Endothelial cell of umbilical vein (primary cell): ENCODE measurements around the gene PUM2. TPM values are rescaled to one million over a fixed set of nuclear protein-coding genes. Genes with fewer than 3 reads are reported as not detected.
"Not testable (repeated sequence)": the region's sequence is repeated elsewhere in the genome, so short reads cannot be mapped to it uniquely, and the experiment has no call there.

Experiments
- BruUV-seq: library from RNA; stranded (reverse); fragments of 400-500 nt; replicated peaks from 2 replicates; lab custom pipeline; 2021; lab: Mats Ljungman, UMichigan
- CTCF ChIA-PET: fragments of 300-600, 350-600 bp; sonication (Branson Sonifier 250); formaldehyde crosslinking; loops from one replicate; lab custom pipeline; 2021; ENCODE audit warnings: antibody characterized with exemption, inconsistent platforms; lab: Charles Lee
- POLR2A ChIA-PET: fragments of 300-600, 350-600 bp; sonication (Branson Sonifier 250); formaldehyde crosslinking; loops from one replicate; lab custom pipeline; 2021; ENCODE audit warnings: antibody characterized with exemption, inconsistent platforms; lab: Charles Lee
- DNase-seq: peaks from one replicate; pipeline ENCODE4 v3.0.0-alpha.2; 2011; ENCODE audit warnings: low read depth, low spot score
- FAIRE-seq: peaks from 2 replicates; lab custom pipeline; 2011; peaks lifted over from hg19 to GRCh38; lab: Jason Lieb, UNC
- H2AFZ ChIP-seq: 2 replicates; pipeline ENCODE4 v1.6.0; 2012; ENCODE audit warnings: low read depth, low read length, control low read depth, inconsistent platforms
- H3K27ac ChIP-seq: 2 replicates; pipeline ENCODE4 v1.5.1; 2011; ENCODE audit warnings: low read depth, mild to moderate bottlenecking, control low read depth, low read length, moderate library complexity; ENCODE audit not compliant: insufficient read depth
- H3K27me3 ChIP-seq, 2 experiments: 2 replicates each; pipeline versions ENCODE4 v1.6.0 to v1.6.1; 2011; ENCODE audit warnings: low read length in 2 of 2, mixed read lengths in 1 of 2; ENCODE audit not compliant: control insufficient read depth in 2 of 2, insufficient read depth in 2 of 2
- H3K36me3 ChIP-seq, 2 experiments: 2 replicates in 1 of 2; 3 replicates in 1 of 2; pipeline ENCODE4 v1.5.1; 2011; ENCODE audit warnings: low read length in 2 of 2, mild to moderate bottlenecking in 1 of 2, moderate library complexity in 1 of 2; ENCODE audit not compliant: control insufficient read depth in 2 of 2, insufficient read depth in 2 of 2; ENCODE audit errors: extremely low read depth in 1 of 2
- H3K4me1 ChIP-seq: 3 replicates; pipeline ENCODE4 v1.5.1; 2011; ENCODE audit warnings: mild to moderate bottlenecking, low read length; ENCODE audit not compliant: control insufficient read depth, insufficient read depth; ENCODE audit errors: extremely low read depth
- H3K4me2 ChIP-seq: 2 replicates; pipeline ENCODE4 v1.6.1; 2011; ENCODE audit warnings: low read length, control low read depth, mixed read lengths; ENCODE audit not compliant: insufficient read depth
- H3K4me3 ChIP-seq, 3 experiments: fragments of 200-600 bp in 1 of 3; sonication (generic), shearing (Covaris generic) in 1 of 3; replicated peaks in 1 of 3; 2 replicates each; pipeline ENCODE4 v1.5.1; 2011 to 2016; ENCODE audit warnings: control low read depth in 3 of 3, low read length in 3 of 3, mild to moderate bottlenecking in 2 of 3, inconsistent platforms in 1 of 3, low read depth in 1 of 3, moderate library complexity in 1 of 3; ENCODE audit not compliant: insufficient read depth in 1 of 3
- H3K79me2 ChIP-seq: 2 replicates; pipeline ENCODE4 v1.6.0; 2012; ENCODE audit warnings: low read length, inconsistent platforms; ENCODE audit not compliant: control insufficient read depth, insufficient read depth
- H3K9ac ChIP-seq: replicated peaks from 2 replicates; pipeline ENCODE3; 2011; ENCODE audit warnings: low read length, control low read depth; ENCODE audit not compliant: insufficient read depth; ENCODE audit errors: extremely low read depth
- H3K9me1 ChIP-seq: replicated peaks from 3 replicates; pipeline ENCODE4 v1.6.0; 2011; ENCODE audit warnings: mild to moderate bottlenecking, low read length; ENCODE audit not compliant: control insufficient read depth, insufficient read depth; ENCODE audit errors: extremely low read depth
- H3K9me3 ChIP-seq: replicated peaks from 2 replicates; pipeline ENCODE4 v1.5.1; 2012; ENCODE audit warnings: low read length, inconsistent platforms; ENCODE audit not compliant: control insufficient read depth, insufficient read depth
- H4K20me1 ChIP-seq: replicated peaks from 2 replicates; pipeline ENCODE3; 2011; ENCODE audit warnings: mild to moderate bottlenecking, low read length; ENCODE audit not compliant: control insufficient read depth, insufficient read depth; ENCODE audit errors: extremely low read depth
- EZH2 ChIP-seq: IDR thresholded peaks from 2 replicates; pipeline ENCODE4 v1.6.1; 2012; ENCODE audit warnings: borderline replicate concordance, low read depth, mild to moderate bottlenecking, moderate library complexity, low read length, inconsistent platforms; ENCODE audit not compliant: severe bottlenecking
- FOS ChIP-seq: IDR thresholded peaks from 2 replicates; pipeline ENCODE4 v1.6.1; 2011; ENCODE audit warnings: mild to moderate bottlenecking, low read length, moderate library complexity, borderline replicate concordance; ENCODE audit not compliant: insufficient read depth
- GATA2 ChIP-seq: IDR thresholded peaks from 2 replicates; pipeline ENCODE4 v1.7.0; 2011; ENCODE audit warnings: low read depth, mild to moderate bottlenecking, moderate library complexity, mixed read lengths, low read length; ENCODE audit not compliant: insufficient read length, insufficient read depth
- JUN ChIP-seq: IDR thresholded peaks from 2 replicates; pipeline ENCODE4 v1.6.1; 2011; ENCODE audit warnings: borderline replicate concordance, low read depth; ENCODE audit not compliant: insufficient read length, insufficient read depth
- MYC ChIP-seq: IDR thresholded peaks from one replicate; pipeline ENCODE4 v1.6.1; 2011; ENCODE audit warnings: mild to moderate bottlenecking, low read depth, low read length
- POLR2A ChIP-seq: IDR thresholded peaks from 2 replicates; pipeline ENCODE4 v1.6.1; 2012; ENCODE audit warnings: low read depth, mild to moderate bottlenecking, control low read depth, low read length
- POLR2AphosphoS5 ChIP-seq: IDR thresholded peaks from 2 replicates; pipeline ENCODE4 v1.6.1; 2012; ENCODE audit warnings: low read depth, mild to moderate bottlenecking, control low read depth, low read length, moderate library complexity; ENCODE audit not compliant: insufficient read depth
- dilution Hi-C: fragments of 300-500 bp; cut with MboI; formaldehyde crosslinking; loops from one replicate; pipeline ENCODE4 v1.15.0; 2019; ENCODE audit warnings: low sequenced_read_pairs; ENCODE audit not compliant: extremely low pct_ligation_motif_present
- intact Hi-C: fragments of 100-400 bp; cut with micrococcal nuclease; formaldehyde crosslinking; loops from one replicate; pipeline ENCODE4 v1.10.0; 2022
- polyA plus RNA-seq, 4 experiments: library from polyadenylated mRNA; depleted of rRNA in 3 of 4; stranded (reverse) in 3 of 4; unstranded in 1 of 4; fragments of >200 nt; gene quantifications; 2 replicates each; pipeline versions ENCODE4 v1.2.1 to v1.2.3, GENCODE V29; 2011 to 2012; ENCODE audit warnings: missing spikeins in 1 of 4
- total RNA-seq: library from RNA; stranded (reverse); gene quantifications from 2 replicates; pipeline ENCODE4 v1.2.3, GENCODE V29; 2021
- TF ChIP-seq, protein P1 (sequence below): IDR thresholded peaks from 2 replicates; pipeline ENCODE4 v1.6.1; 2011; ENCODE audit not compliant: insufficient read depth, insufficient read length
- TF ChIP-seq, protein P2 (sequence below), 2 donors: IDR thresholded peaks; 1 replicate in 1 of 2; 2 replicates in 1 of 2; pipeline ENCODE4 v1.5.1; 2011; ENCODE audit warnings: low read length in 2 of 2, mild to moderate bottlenecking in 2 of 2, moderate library complexity in 2 of 2, control low read depth in 1 of 2, inconsistent platforms in 1 of 2, low read depth in 1 of 2; ENCODE audit not compliant: insufficient read depth in 1 of 2; ENCODE audit errors: extremely low read depth in 1 of 2

The PUM2 gene
- total and polyA plus RNA-seq, 2 donors (not counting 3 experiments of a cell fraction or from before 2014, with no cell fraction given): 32.9 to 83.7 TPM

DNA sequence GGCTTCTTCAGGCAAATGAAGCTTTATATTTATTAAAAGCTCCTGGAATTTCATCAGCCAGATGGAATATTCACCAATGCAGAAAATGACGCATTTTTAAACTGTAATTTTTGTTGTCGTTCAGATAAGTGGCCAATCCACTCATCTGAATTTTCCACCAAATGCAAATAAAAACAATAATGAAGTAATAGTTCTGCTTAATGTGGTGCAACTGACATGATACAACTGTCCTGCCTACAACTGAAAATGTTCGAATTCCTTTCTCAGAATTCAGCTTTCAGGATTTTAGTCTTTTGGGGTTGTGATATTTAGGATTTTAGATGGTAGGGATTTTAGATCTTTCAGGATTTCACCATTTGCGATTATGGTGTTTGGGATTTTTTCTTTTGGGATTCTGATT lies 27.1 kb upstream of the PUM2 start:
- no peak overlapping the region for H3K4me2 ChIP-seq
- H3K79me2 ChIP-seq: no peaks in the 10 kb centered on the region
- ChIA-PET POLR2A (interaction anchor here (1.1 kb wide), 1 partner anchor 273 kb away, joined by 3 read pairs; no protein-coding TSS in a partner anchor), CTCF (interaction anchor here (0.7 to 4.8 kb wide), 21 partner anchors 10 to 1663 kb away, joined by 3 to 66 read pairs (median 6); no protein-coding TSS in a partner anchor)
- H2AFZ ChIP-seq: no peak overlapping the region
- no peak for DNase-seq
- H3K9me1 ChIP-seq: no peaks in the 10 kb centered on the region
- BruUV-seq: no TSS peak
- TF ChIP-seq FOS (no peak), JUN (no peak), POLR2AphosphoS5 (no peak), POLR2A (no peak), MYC (no peak), EZH2 (no peak), GATA2 (no peak)
- TF ChIP-seq, protein P1, sequence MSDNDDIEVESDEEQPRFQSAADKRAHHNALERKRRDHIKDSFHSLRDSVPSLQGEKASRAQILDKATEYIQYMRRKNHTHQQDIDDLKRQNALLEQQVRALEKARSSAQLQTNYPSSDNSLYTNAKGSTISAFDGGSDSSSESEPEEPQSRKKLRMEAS: no peak
- TF ChIP-seq, protein P2, sequence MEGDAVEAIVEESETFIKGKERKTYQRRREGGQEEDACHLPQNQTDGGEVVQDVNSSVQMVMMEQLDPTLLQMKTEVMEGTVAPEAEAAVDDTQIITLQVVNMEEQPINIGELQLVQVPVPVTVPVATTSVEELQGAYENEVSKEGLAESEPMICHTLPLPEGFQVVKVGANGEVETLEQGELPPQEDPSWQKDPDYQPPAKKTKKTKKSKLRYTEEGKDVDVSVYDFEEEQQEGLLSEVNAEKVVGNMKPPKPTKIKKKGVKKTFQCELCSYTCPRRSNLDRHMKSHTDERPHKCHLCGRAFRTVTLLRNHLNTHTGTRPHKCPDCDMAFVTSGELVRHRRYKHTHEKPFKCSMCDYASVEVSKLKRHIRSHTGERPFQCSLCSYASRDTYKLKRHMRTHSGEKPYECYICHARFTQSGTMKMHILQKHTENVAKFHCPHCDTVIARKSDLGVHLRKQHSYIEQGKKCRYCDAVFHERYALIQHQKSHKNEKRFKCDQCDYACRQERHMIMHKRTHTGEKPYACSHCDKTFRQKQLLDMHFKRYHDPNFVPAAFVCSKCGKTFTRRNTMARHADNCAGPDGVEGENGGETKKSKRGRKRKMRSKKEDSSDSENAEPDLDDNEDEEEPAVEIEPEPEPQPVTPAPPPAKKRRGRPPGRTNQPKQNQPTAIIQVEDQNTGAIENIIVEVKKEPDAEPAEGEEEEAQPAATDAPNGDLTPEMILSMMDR (IDR thresholded peaks at IDR 0.05; ENCODE audit: extremely low read depth in 1 of 2, insufficient read depth in 1 of 2, low read depth in 1 of 2, low read length in 2 of 2): no peak
- intact Hi-C loops: loop anchor here (2.0 to 5.0 kb wide), 2 partner anchors 51 to 60 kb away; no protein-coding TSS in a partner anchor
- dilution Hi-C loops: no loop called here
- no peak overlapping the region for H3K27ac ChIP-seq
- H3K36me3 ChIP-seq: no peaks in the 10 kb centered on the region
- peaks cover 10 to 12% of the 10 kb centered on the region in 2 experiments for H3K27me3 ChIP-seq
- H3K4me3 ChIP-seq: no peak overlapping the region
- H3K9ac ChIP-seq: no peak overlapping the region
- FAIRE-seq: no peak
- no peaks in the 10 kb centered on the region for H3K4me1 ChIP-seq
- no peaks in the 10 kb centered on the region for H4K20me1 ChIP-seq
- no peaks in the 10 kb centered on the region for H3K9me3 ChIP-seq

DNA sequence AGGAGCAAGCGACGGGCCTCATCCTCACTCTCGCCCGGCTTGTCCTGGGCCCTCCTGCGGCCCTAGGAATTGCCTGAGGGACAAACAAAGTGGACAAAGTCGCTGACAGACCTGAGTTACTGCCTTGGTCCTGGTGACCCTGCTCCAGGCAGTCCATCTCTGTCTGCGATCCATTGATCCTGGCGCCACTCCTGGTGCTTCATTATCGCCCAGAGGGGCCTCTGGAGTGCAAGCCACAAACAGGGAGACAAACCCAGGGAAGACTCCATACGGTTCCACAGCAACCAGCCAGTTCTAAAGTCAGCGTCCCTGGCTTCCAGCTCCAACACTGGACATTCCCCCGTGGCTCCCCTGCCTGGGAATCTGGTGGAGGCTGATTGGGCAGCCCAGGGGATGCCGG lies 24.3 kb upstream of the PUM2 start:
- H3K36me3 ChIP-seq, BruUV-seq, POLR2A ChIA-PET, H3K4me1 ChIP-seq, CTCF ChIA-PET, dilution Hi-C loops, DNase-seq, H3K9me1 ChIP-seq, H4K20me1 ChIP-seq, H2AFZ ChIP-seq, H3K4me3 ChIP-seq, H3K27ac ChIP-seq, FAIRE-seq, H3K9ac ChIP-seq, H3K9me3 ChIP-seq, H3K4me2 ChIP-seq, H3K79me2 ChIP-seq: not testable (repeated sequence)
- peaks cover 26 to 30% of the 10 kb centered on the region in 2 experiments for H3K27me3 ChIP-seq
- intact Hi-C loops: loop anchor here (5.0 kb wide), 1 partner anchor 62 kb away; no protein-coding TSS in a partner anchor
